ENCODE measurements around the gene HS1BP3. TPM values are rescaled to one million over a fixed set of nuclear protein-coding genes. Genes with fewer than 3 reads are reported as not detected.
A peak's percentile ranks its signal among the peaks of the same experiment; 100 is the strongest.

Gene HS1BP3
- total RNA-seq, 1 experiment from 2014 or later = 18.4 TPM

GRCh38 chr2:20574423-20574911 is 76.4 kb downstream of the HS1BP3 start:
- no peak for DNase-seq (ENCODE audit: low read depth)

DNA sequence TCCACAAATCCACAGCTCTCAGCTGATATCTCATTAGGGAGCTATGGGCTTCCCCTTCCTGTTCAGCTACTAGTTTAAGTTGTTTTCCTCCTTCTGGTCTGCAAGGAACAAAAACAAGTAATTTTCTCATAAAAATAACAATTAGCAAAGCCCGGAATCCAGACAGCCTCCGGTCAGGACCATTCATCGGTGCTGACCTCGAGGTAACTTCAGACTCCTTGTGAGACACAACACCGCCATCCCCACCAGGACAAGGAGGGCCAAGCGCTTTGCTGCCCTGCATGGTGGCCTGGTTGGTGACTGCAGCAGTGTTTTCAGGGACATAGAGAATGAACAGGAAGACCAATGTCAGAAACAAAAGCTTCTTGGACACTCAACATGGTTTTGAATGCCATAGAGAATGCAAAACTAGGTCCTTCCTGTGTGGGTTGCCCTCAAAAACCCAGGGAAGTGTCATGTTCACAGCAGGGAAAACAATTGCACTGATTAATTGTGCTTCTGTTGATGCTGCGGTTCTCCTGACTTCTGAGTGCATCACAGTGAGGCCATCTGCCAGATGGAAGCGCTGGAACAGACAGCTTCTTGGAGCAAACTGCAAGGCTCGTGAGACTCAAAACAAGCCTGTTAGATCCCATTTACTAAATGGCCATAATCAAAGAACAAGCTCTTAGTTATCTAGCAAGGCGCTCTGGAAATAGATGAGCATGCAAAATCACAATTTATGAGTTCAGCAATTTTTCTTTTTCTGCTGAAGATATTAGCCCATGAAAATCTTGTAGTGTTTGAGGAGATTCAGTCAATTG is 77.1 kb downstream of the HS1BP3 start:
- peak; percentile 49 for DNase-seq (ENCODE audit: low read depth)

- DNase-seq (ENCODE audit: low read depth) = no peak
Observed at GRCh38 chr2:20572221-20572620, 78.7 kb downstream of the HS1BP3 start.

DNA sequence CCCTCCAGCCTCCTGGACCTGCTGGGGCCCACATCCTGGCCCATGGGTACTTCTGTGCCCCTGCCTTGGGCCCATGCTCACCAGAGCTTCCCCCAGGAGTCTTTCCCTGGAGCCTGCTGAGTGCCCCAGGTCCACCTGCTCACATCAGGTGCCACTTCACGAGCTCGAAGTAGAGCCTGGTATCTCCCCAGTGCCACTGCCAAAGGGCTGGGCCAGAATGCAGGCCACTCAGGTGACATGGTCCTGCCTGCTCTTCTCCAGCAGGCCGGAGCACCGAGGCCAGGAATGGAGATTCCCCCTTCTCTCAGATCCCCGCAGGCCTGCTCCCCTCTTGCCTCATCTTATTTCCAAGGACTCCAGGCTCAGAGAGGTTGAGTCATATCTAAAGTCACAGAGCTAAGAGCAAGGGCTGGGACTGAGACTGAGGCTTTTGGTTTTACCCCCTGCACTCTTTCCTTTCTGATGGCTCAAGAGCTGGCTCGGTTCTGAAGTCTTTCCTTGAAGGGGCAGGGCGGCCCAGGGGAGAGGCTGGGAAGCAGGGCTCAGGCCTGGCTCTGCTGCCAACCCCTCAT is 79.2 kb downstream of the HS1BP3 start:
- no peak for DNase-seq (ENCODE audit: low read depth)

GRCh38 chr2:20571231-20571630 is 79.7 kb downstream of the HS1BP3 start:
- no peak for DNase-seq (ENCODE audit: low read depth)

DNA sequence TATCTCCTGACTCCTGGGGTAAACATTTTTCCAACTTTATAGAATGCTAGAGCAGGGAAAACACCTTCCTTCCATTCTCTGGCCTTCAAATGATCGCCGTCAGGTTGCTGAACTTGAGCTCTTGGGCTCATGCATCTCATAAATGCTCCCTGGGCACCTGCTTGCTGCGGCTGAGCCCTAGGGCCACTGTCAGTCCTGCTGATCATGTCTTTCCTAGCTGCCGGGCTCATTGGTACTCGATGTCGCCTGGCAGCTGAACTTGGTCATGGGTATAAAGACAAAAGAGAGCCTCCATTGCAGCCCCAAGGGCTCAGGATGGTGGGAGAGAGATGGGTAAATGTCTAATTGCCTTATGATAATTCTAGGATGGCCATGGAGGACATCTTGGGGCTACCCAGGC is 80.6 kb downstream of the HS1BP3 start:
- no peak for DNase-seq (ENCODE audit: low read depth)

DNA sequence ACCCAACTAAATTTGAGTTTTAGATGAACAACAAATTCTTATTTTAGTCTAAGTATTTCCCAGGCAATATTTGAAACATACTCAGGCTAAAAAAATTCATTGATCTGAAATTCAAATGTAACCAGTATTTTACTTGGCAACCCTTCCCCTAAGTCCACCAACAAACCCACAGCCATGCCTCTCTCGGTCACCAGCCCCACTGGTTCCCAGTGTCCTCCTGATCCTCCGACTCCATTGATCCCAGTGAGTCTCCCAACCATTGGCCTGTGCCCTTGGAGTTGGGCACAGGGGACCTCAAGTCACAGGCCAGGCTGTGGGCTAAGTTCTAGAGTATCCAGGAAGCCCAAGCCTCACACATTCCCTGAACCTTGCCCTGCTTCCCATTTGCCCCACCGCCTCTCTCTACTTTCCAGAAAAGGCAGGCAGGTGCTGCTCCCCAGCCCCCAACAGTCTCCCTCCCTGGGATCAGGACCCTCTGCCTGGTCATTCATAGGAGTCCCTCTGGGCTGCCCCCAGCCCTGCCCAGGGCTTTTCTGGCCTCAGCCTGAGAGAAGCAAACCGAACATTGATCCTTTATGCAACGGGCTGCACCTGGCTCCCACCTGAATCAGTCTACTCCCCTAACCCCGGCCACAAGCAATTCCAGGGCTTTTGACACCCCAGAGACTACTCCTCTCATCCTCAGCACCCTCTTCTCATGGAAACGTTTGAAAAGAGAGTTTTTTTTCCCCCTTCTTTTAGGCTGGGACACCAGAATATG is 81.3 kb downstream of the HS1BP3 start:
- DNase-seq (ENCODE audit: low read depth) = no peak

DNA sequence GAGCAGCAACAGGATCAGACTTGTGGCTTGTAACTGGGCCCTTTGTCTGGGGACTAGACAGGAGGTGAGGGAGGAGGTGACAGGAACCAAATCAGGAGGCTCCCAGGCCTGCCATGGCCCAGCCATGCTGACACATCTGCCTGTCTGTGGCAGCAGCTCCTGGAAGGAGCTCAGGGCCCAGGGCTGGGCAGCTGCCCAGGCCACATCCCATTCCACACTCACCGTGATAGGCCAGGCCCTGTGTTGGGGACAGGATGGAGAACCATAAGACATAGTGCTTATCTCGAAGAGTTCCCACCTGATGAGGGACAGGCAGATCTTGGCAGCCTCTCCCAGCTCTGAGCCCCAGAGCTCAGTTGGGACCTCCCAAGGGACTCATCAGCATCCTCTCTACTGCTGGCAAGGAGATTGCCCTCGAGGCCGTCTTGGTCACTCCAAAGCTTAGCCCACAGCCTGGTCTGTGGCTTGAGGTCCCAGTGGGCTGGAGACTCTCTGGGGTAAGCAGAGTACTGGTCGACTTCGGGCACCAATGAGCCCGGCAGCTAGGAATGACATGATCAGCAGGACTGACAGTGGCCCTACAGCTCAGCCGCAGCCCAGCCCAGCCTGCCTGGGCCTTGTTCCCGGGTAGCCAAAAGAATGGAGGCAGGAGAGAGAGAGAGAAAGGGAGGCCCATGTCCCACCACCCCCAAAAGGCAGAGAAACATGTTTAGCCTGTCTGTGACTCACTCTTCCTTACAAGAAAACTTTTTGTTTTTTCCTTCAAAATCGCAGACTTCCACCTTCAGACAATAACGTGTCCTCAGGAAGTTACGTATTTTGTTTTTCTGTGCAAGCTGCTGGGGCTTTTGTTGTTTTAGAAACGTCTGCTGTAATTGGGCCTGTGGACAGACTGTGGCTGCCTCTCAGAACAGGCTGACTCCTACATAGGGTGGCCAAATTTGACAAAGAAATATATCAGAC is 82.1 kb downstream of the HS1BP3 start:
- peak; percentile 15 for DNase-seq (ENCODE audit: low read depth)

- DNase-seq (ENCODE audit: low read depth) = no peak
Observed at GRCh38 chr2:20567926-20568179, 83.0 kb downstream of the HS1BP3 start.

Other genes starting within 250 kb of the HS1BP3 start
- gene RHOB, start 204.0 kb downstream of the HS1BP3 start, total RNA-seq (2014; rRNA removed; shearing (Covaris generic)) = 102 and 107 TPM in 2 replicates
- 0.27 and 0.33 TPM in 2 replicates for gene GDF7, start 16.0 kb upstream of the HS1BP3 start, total RNA-seq (2014; rRNA removed; shearing (Covaris generic))
- gene LDAH, start 172.0 kb upstream of the HS1BP3 start, total RNA-seq (2014; rRNA removed; shearing (Covaris generic)) = 14.9 and 17.8 TPM in 2 replicates